SK-N-SH (cell line): Measurements from ENCODE around the gene DNTT. TPM values are rescaled to one million over a fixed set of nuclear protein-coding genes. Genes with fewer than 3 reads are reported as not detected.

Experiments used
- CTCF ChIA-PET: fragments of 300-600, 350-600 bp; formaldehyde crosslinking; extraction: SDS; loops from one replicate; lab custom pipeline; 2021; lab: Yijun Ruan, JAX
- POLR2A ChIA-PET: fragments of 350-600 bp; sonication (Branson Sonifier 250); formaldehyde crosslinking; extraction: SDS; loops from one replicate; lab custom pipeline; 2020; ENCODE audit warnings: antibody characterized with exemption, inconsistent platforms; lab: Yijun Ruan, JAX
- DNase-seq: peaks from one replicate; pipeline ENCODE4 v3.0.0; 2012
- H2AFZ ChIP-seq: fragments of 200-600 bp; sonication (generic); 2 replicates; pipeline ENCODE4 v1.8.1; 2016; ENCODE audit warnings: antibody characterized with exemption, mild to moderate bottlenecking, low read depth
- H3F3A ChIP-seq: fragments of 200-600 bp; sonication (generic); replicated peaks from 2 replicates; pipeline ENCODE3; 2016; ENCODE audit warnings: antibody characterized with exemption, mild to moderate bottlenecking; ENCODE audit not compliant: insufficient read depth
- H3K27ac ChIP-seq, 2 experiments: fragments of 200-500 bp in 1 of 2; fragments of 200-600 bp in 1 of 2; sonication (Bioruptor generic) in 1 of 2; sonication (generic), shearing (Covaris generic) in 1 of 2; 2 replicates each; pipeline versions ENCODE4 v1.5.1 to v1.6.1; 2014 to 2016; ENCODE audit warnings: low read depth in 2 of 2, inconsistent platforms in 1 of 2, low read length in 1 of 2, mild to moderate bottlenecking in 1 of 2, mixed read lengths in 1 of 2
- H3K27me3 ChIP-seq: fragments of 200-600 bp; sonication (generic), shearing (Covaris generic); 2 replicates; pipeline ENCODE4 v1.6.1; 2016; ENCODE audit warnings: mixed run types; ENCODE audit not compliant: insufficient read depth
- H3K36me3 ChIP-seq, 2 experiments: fragments of 200-500 bp in 1 of 2; fragments of 200-600 bp in 1 of 2; sonication (Bioruptor generic) in 1 of 2; sonication (generic) in 1 of 2; replicated peaks in 1 of 2; 2 replicates each; pipeline versions ENCODE3 to v1.5.1; 2014 to 2016; ENCODE audit warnings: low read length in 1 of 2, mild to moderate bottlenecking in 1 of 2; ENCODE audit not compliant: insufficient read depth in 2 of 2, control insufficient read depth in 1 of 2
- H3K4me1 ChIP-seq, 2 experiments: fragments of 200-500 bp in 1 of 2; fragments of 200-600 bp in 1 of 2; sonication (Bioruptor generic) in 1 of 2; sonication (generic), shearing (Covaris generic) in 1 of 2; 2 replicates each; pipeline versions ENCODE4 v1.5.1 to v1.6.1; 2014 to 2016; ENCODE audit warnings: low read depth in 1 of 2, low read length in 1 of 2, mixed run types in 1 of 2; ENCODE audit not compliant: insufficient read depth in 2 of 2, control insufficient read depth in 1 of 2
- H3K4me2 ChIP-seq: fragments of 200-600 bp; sonication (generic), shearing (Covaris generic); 2 replicates; pipeline ENCODE4 v1.6.1; 2017; ENCODE audit warnings: mixed run types
- H3K4me3 ChIP-seq, 2 experiments: fragments of 200-500 bp in 1 of 2; fragments of 200-600 bp in 1 of 2; sonication (Bioruptor generic) in 1 of 2; sonication (generic), shearing (Covaris generic) in 1 of 2; 2 replicates each; pipeline versions ENCODE4 v1.5.1 to v1.8.1; 2014 to 2016; ENCODE audit warnings: low read depth in 2 of 2, inconsistent platforms in 1 of 2, low read length in 1 of 2, mild to moderate bottlenecking in 1 of 2, mixed read lengths in 1 of 2, moderate library complexity in 1 of 2
- H3K79me2 ChIP-seq: fragments of 200-600 bp; sonication (generic); 2 replicates; pipeline ENCODE4 v1.8.1; 2017; ENCODE audit warnings: mild to moderate bottlenecking; ENCODE audit not compliant: insufficient read depth
- H3K9ac ChIP-seq: fragments of 200-600 bp; sonication (generic); 2 replicates; pipeline ENCODE4 v1.6.1; 2017; ENCODE audit warnings: mixed run types
- H3K9me2 ChIP-seq: fragments of 200-600 bp; sonication (generic); 2 replicates; pipeline ENCODE4 v1.6.1; 2017; ENCODE audit warnings: mixed run types
- H3K9me3 ChIP-seq: fragments of 200-600 bp; sonication (generic); 2 replicates; pipeline ENCODE4 v1.6.1; 2017; ENCODE audit warnings: mixed run types, mild to moderate bottlenecking, moderate library complexity
- H4K20me1 ChIP-seq: fragments of 200-600 bp; sonication (generic); 2 replicates; pipeline ENCODE4 v1.6.1; 2017; ENCODE audit warnings: mild to moderate bottlenecking, mixed run types; ENCODE audit not compliant: insufficient read depth
- CHD2 ChIP-seq: fragments of 150-350 bp; IDR thresholded peaks from 2 replicates; pipeline ENCODE4 v1.6.1; 2018; ENCODE audit warnings: low read length; ENCODE audit not compliant: partially characterized antibody
- EP300 ChIP-seq, 2 experiments: IDR thresholded peaks; 2 replicates each; pipeline versions ENCODE4 v1.4.0 to v1.6.1; 2012; ENCODE audit warnings: borderline replicate concordance in 1 of 2, low read depth in 1 of 2, low read length in 1 of 2
- FOXJ3 ChIP-seq: sonication (generic); formaldehyde crosslinking; IDR thresholded peaks from 2 replicates; pipeline ENCODE4 v1.5.1; 2020; ENCODE audit warnings: mild to moderate bottlenecking, missing genetic modification reagents
- GATA2 ChIP-seq: sonication (generic); formaldehyde crosslinking; IDR thresholded peaks from 2 replicates; pipeline ENCODE4 v1.5.0; 2020; ENCODE audit warnings: mild to moderate bottlenecking, missing genetic modification reagents
- JUND ChIP-seq: IDR thresholded peaks from 2 replicates; pipeline ENCODE4 v1.4.0; 2012
- MAX ChIP-seq: IDR thresholded peaks from 2 replicates; pipeline ENCODE4 v1.4.0; 2012; ENCODE audit warnings: low read depth
- MXI1 ChIP-seq: IDR thresholded peaks from 2 replicates; pipeline ENCODE4 v1.6.1; 2012; ENCODE audit warnings: mild to moderate bottlenecking, low read depth, low read length, improper control_type of control experiment
- NFIC ChIP-seq: IDR thresholded peaks from 2 replicates; pipeline ENCODE4 v1.4.0; 2012; ENCODE audit warnings: borderline replicate concordance
- PBX3 ChIP-seq: IDR thresholded peaks from 2 replicates; pipeline ENCODE4; 2012
- REST ChIP-seq: IDR thresholded peaks from 2 replicates; pipeline ENCODE4 v1.6.1; 2012; ENCODE audit warnings: mild to moderate bottlenecking, low read depth, low read length, moderate library complexity
- RFX5 ChIP-seq: IDR thresholded peaks from 2 replicates; pipeline ENCODE4 v1.6.1; 2012; ENCODE audit warnings: mild to moderate bottlenecking, improper control_type of control experiment, low read length
- SMC3 ChIP-seq: IDR thresholded peaks from 2 replicates; pipeline ENCODE4 v1.6.1; 2012; ENCODE audit warnings: low read depth, low read length, improper control_type of control experiment
- USF2 ChIP-seq: fragments of 150-350 bp; IDR thresholded peaks from 2 replicates; pipeline ENCODE4 v1.6.1; 2017; ENCODE audit warnings: antibody characterized with exemption, low read length, low read depth, borderline replicate concordance
- YY1 ChIP-seq: IDR thresholded peaks from 2 replicates; pipeline ENCODE4 v1.4.0; 2012; ENCODE audit warnings: low read depth, mild to moderate bottlenecking
- ZBTB33 ChIP-seq: IDR thresholded peaks from 2 replicates; pipeline ENCODE4 v1.4.0; 2012; ENCODE audit warnings: low read depth, borderline replicate concordance
- WGBS: methylation state at CpG from one replicate; pipeline ENCODE4 v1.1.6; 2017; ENCODE audit warnings: low lambda C conversion rate; 5-methylcytosine and 5-hydroxymethylcytosine counted together
- polyA plus RNA-seq, 3 experiments: library from polyadenylated mRNA; depleted of rRNA; stranded (reverse); fragments of >200 nt; gene quantifications; 2 replicates each; pipeline ENCODE4 v1.2.3, GENCODE V29; 2012

Gene DNTT
- polyA plus RNA-seq, 1 of the 3 experiments (the other 2 are of a cell fraction) = not detected

- H3K4me2 ChIP-seq = no peak overlapping the region
These were observed 18.0 kb downstream of the DNTT start for GRCh38 chr10:96322275-96322674.

More at GRCh38 chr10:96322275-96322674, 18.0 kb downstream of the DNTT start:
- H3K9ac ChIP-seq = no peak overlapping the region
- no peak overlapping the region for H3K4me3 ChIP-seq
- H3K9me2 ChIP-seq = no peaks in the 10 kb centered on the region
- H3K9me3 ChIP-seq = no peaks in the 10 kb centered on the region
- no peak for TF ChIP-seq GATA2 (CRISPR knock-in tag)
- TF ChIP-seq CHD2 = no peak
- no peak for TF ChIP-seq YY1
- no peak for TF ChIP-seq JUND
- TF ChIP-seq RFX5 = no peak
- no peak for TF ChIP-seq REST
- no peak for TF ChIP-seq FOXJ3 (CRISPR knock-in tag)
- no peak for TF ChIP-seq ZBTB33
- TF ChIP-seq EP300 (IDR thresholded peaks at IDR 0.05; ENCODE audit: borderline replicate concordance in 1 of 2, low read depth in 1 of 2, low read length in 1 of 2) = no peak
- TF ChIP-seq MXI1 = no peak
- TF ChIP-seq MAX = no peak
- TF ChIP-seq USF2 = no peak
- no peak for TF ChIP-seq SMC3
- TF ChIP-seq PBX3 = no peak
- no peak for TF ChIP-seq NFIC
- no peaks in the 10 kb centered on the region for H3K4me1 ChIP-seq
- H3F3A ChIP-seq = no peaks in the 10 kb centered on the region
- H3K79me2 ChIP-seq = no peaks in the 10 kb centered on the region
- WGBS = 42% methylated on average over 1 of the region's 1 CpG
- POLR2A ChIA-PET = no interaction called here
- H3K36me3 ChIP-seq = no peaks in the 10 kb centered on the region
- no peaks in the 10 kb centered on the region; the same call in 1 of the 2 replicates for H3K27me3 ChIP-seq
- H3K27ac ChIP-seq = no peak overlapping the region
- no peaks in the 10 kb centered on the region for H4K20me1 ChIP-seq
- no peak for DNase-seq
- H2AFZ ChIP-seq = no peak overlapping the region
- CTCF ChIA-PET = interaction anchor here (1.5 to 7.0 kb wide), 4 partner anchors 13 to 48 kb away, joined by 3 to 42 read pairs (median 4); no protein-coding TSS in a partner anchor
